Adrenal gland (tissue), 12 donors: ENCODE results near the gene CES2. TPM values are rescaled to one million over a fixed set of nuclear protein-coding genes. Genes with fewer than 3 reads are reported as not detected.
A peak's percentile ranks its signal among the peaks of the same experiment; 100 is the strongest.

Source experiments
- DNase-seq, 7 donors: peaks; one replicate each; pipeline ENCODE4 v3.0.0-alpha.2; 2019 to 2020
- H3K27ac ChIP-seq, 5 donors: fragments of 200-600 bp; sonication (generic) in 4 of 5; 1 replicate in 3 of 5; 2 replicates in 2 of 5; pipeline versions ENCODE4 v1.5.1 to v1.8.0; 2016 to 2020; ENCODE audit warnings: mild to moderate bottlenecking in 1 of 5
- H3K27me3 ChIP-seq: fragments of 200-600 bp; 2 replicates; pipeline ENCODE4 v1.8.0; 2021
- H3K36me3 ChIP-seq, 2 donors: fragments of 200-600 bp; replicated peaks in 1 of 2; 1 replicate in 1 of 2; 2 replicates in 1 of 2; pipeline versions ENCODE4 v1.5.1 to v1.8.0; 2018 to 2022
- H3K4me1 ChIP-seq, 2 donors: fragments of 200-600 bp; replicated peaks in 1 of 2; 1 replicate in 1 of 2; 2 replicates in 1 of 2; pipeline versions ENCODE4 v1.5.1 to v1.8.0; 2018 to 2021
- H3K4me3 ChIP-seq, 4 donors: fragments of 200-600 bp; sonication (generic) in 3 of 4; one replicate each; pipeline ENCODE4 v1.5.1; 2016 to 2018
- H3K9me3 ChIP-seq, 3 donors: fragments of 200-600 bp; sonication (generic) in 1 of 3; replicated peaks in 1 of 3; 1 replicate in 2 of 3; 2 replicates in 1 of 3; pipeline versions ENCODE4 v1.5.1 to v1.8.0; 2016 to 2021
- CTCF ChIP-seq, 6 experiments: fragments of 450-650 bp in 4 of 6; fragments of 200-600 bp in 2 of 6; sonication (generic) in 1 of 6; IDR thresholded peaks; 1 replicate in 5 of 6; 2 replicates in 1 of 6; pipeline versions ENCODE4 v1.5.1 to v1.8.0; 2016 to 2021; ENCODE audit warnings: antibody characterized with exemption in 6 of 6, mild to moderate bottlenecking in 2 of 6, moderate library complexity in 1 of 6
- POLR2A ChIP-seq, 2 donors: fragments of 450-650 bp; IDR thresholded peaks; one replicate each; pipeline ENCODE4 v1.6.1; 2017; ENCODE audit warnings: antibody characterized with exemption in 2 of 2, mild to moderate bottlenecking in 2 of 2, moderate library complexity in 1 of 2
- WGBS, 4 donors: extraction: QIAGEN DNeasy Blood & Tissue Kit in 2 of 4; methylation state at CpG; one replicate each; pipeline versions ENCODE4 v1.1.5 to v1.1.7; 2013 to 2017; 5-methylcytosine and 5-hydroxymethylcytosine counted together
- intact Hi-C, 2 donors: fragments of 100-400 bp; cut with DNase I; formaldehyde crosslinking; loops; one replicate each; pipeline versions ENCODE4 v1.14.1 to v1.15.0; 2022 to 2023
- polyA plus RNA-seq, 3 donors: library from polyadenylated mRNA; stranded (reverse); fragments of 200-250 nt in 2 of 3; fragments of 350-450 nt in 1 of 3; fragmentation: Illumina TruSeq in 1 of 3; extraction: RNeasy Lipid Tissue Mini Kit (QIAGEN cat#74804) in 1 of 3; gene quantifications; one replicate each; pipeline ENCODE4 v1.2.3, GENCODE V29; 2013 to 2014
- total RNA-seq, 9 donors: library from RNA; depleted of rRNA in 4 of 9; stranded (reverse); fragments of >200 nt in 4 of 9; fragments of 120-200 nt in 1 of 9; fragmentation: NEBNext Ultra II Directional in 1 of 9; extraction: Animal tissue kit (Norgen Biotek cat#: 25700) in 1 of 9; gene quantifications; one replicate each; pipeline versions ENCODE4 v1.1.0 to v1.2.4, GENCODE V29; 2013 to 2023
- donor health status: healthy with polysubstance abuse.
- donor health status: Bipolar disorder and iron deficiency.
- donor health status: DM: yes; HTN: yes; CAD: no.
- donor health status: DM: no; HTN: no; CAD: no.
- donor health status: DM: no; HTN: no; CAD: no.
- donor health status: DM: yes; HTN: yes; CAD: no.

Gene CES2
- total and polyA plus RNA-seq, 12 donors, result 25.6 to 133 (median 85.3) TPM

DNA sequence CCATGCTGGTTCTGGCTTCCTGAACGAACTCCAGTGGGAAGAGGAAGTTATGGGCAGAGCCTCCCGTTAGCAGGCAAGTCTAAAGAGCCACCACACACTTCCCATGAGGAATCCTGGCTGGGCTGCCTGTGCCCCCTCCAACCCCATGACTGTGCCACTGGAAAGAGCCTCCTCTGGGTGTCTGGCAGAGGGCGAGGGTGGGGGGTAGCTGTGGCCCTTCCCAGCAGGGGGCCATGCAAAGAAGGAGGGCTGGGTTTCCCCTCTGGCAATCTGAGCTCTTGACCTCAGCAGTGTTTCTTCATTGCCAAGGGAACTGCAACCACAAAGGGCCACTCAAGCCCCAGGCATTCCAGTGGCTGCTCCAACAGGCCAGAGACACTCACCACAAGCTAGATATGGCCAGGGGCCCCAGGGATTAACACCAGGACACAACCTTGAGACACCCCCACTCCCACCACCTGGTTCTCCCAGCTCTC lies 8.3 kb upstream of the CES2 start:
- Histone ChIP-seq H3K27me3 (no peaks in the 10 kb centered on the region), H3K27ac (peak overlapping the region in 4 of 5 donors; percentile 46 to 72 (median 70)), H3K9me3 (no peaks in the 10 kb centered on the region), H3K4me3 (no peak overlapping the region), H3K4me1 (peaks cover 28 to 34% of the 10 kb centered on the region in 2 donors), H3K36me3 (no peaks in the 10 kb centered on the region)
- intact Hi-C loops, result no loop called here
- TF ChIP-seq CTCF (IDR thresholded peaks at IDR 0.05), result no peak
- no peak for TF ChIP-seq POLR2A (IDR thresholded peaks at IDR 0.05)
- DNase-seq, result no peak
- WGBS, 4 donors, result 54 to 80% (median 78%) methylated on average over 1 to 3 of the region's 3 CpGs

GRCh38 chr16:66927918-66928649 lies 7.2 kb upstream of the CES2 start:
- peaks cover 24 to 38% of the 10 kb centered on the region in 2 donors for H3K4me1 ChIP-seq
- no peaks in the 10 kb centered on the region for H3K36me3 ChIP-seq
- 63 to 95% (median 79%) methylated on average over 3 to 8 of the region's 8 CpGs for WGBS, 4 donors
- no peak overlapping the region for H3K4me3 ChIP-seq
- TF ChIP-seq POLR2A (IDR thresholded peaks at IDR 0.05), result peak in 1 of 2 donors; percentile 45
- TF ChIP-seq CTCF (IDR thresholded peaks at IDR 0.05), result no peak
- peak overlapping the region in 4 of 5 donors; percentile 0 to 70 (median 52) for H3K27ac ChIP-seq
- peak; percentile 44 to 84 (median 74) for DNase-seq
- intact Hi-C loops, result no loop called here
- H3K9me3 ChIP-seq, result no peaks in the 10 kb centered on the region
- H3K27me3 ChIP-seq, result no peaks in the 10 kb centered on the region

DNA sequence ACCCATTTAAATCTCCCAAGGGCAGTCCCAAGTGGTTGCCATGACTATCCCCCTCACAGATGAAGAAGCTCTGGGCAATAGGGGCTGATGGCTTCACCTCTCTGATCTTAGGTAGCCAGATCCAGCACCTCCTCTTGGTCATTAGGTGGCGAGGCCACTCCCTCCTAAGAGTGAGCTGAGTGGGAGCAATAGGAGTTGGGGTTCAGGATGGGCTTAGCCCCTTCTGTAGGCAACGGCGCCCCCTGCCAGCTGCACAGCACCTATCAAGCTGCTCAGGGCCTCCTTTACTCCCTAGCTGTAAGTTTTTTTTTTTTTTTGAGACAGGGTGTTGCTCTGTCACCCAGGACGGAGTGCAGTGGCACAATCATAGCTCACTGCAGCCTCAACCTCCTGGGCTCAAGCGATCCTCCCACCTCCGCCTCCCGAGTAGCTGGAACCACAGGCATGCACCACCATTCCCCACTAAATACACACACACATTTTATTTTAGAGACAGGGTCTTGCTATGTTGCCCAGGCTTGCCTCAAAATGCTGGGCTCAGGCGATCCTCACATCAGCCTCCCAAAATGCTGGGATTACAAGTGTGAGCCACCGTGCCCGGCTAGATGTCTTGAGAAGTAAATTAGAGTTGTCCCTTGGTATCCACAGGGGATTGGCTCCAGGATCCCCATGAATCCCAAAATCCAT lies 6.5 kb upstream of the CES2 start:
- peaks cover 29 to 43% of the 10 kb centered on the region in 2 donors for H3K4me1 ChIP-seq
- peak overlapping the region in 4 of 5 donors; percentile 0 to 70 (median 52) for H3K27ac ChIP-seq
- TF ChIP-seq CTCF (IDR thresholded peaks at IDR 0.05) (peak in 5 of 6 experiments; percentile 25 to 51 (median 47)), POLR2A (IDR thresholded peaks at IDR 0.05) (no peak)
- H3K4me3 ChIP-seq, result no peak overlapping the region
- WGBS, 4 donors, result 74 to 83% (median 80%) methylated on average over 9 to 10 of the region's 10 CpGs
- H3K27me3 ChIP-seq, result no peaks in the 10 kb centered on the region
- no peaks in the 10 kb centered on the region for H3K36me3 ChIP-seq
- intact Hi-C loops, result no loop called here
- H3K9me3 ChIP-seq, result no peaks in the 10 kb centered on the region
- DNase-seq, result peak in 2 of 7 donors; percentile 42 to 58

- H3K27me3 ChIP-seq, result no peaks in the 10 kb centered on the region
- H3K9me3 ChIP-seq, result no peaks in the 10 kb centered on the region
- peak overlapping the region in 1 of 5 donors; percentile 10 for H3K27ac ChIP-seq
- H3K4me3 ChIP-seq, result no peak overlapping the region
- DNase-seq, result peak; percentile 43 to 84 (median 80)
- TF ChIP-seq CTCF (IDR thresholded peaks at IDR 0.05), result no peak
- TF ChIP-seq POLR2A (IDR thresholded peaks at IDR 0.05), result peak in 1 of 2 donors; percentile 17
- H3K36me3 ChIP-seq, result no peaks in the 10 kb centered on the region
- 39 to 100% (median 52%) methylated on average over 1 to 4 of the region's 4 CpGs for WGBS, 4 donors
- peaks cover 28 to 42% of the 10 kb centered on the region in 2 donors for H3K4me1 ChIP-seq
- intact Hi-C loops, result loop anchor here in 1 of 2 donors (5.0 kb wide), 1 partner anchor 33 kb away; no protein-coding TSS in a partner anchor
These were observed 5.1 kb upstream of the CES2 start for GRCh38 chr16:66930189-66930588.
